GM19463 (cell line): ENCODE measurements around the gene VTI1A.
"Not testable (repeated sequence)": the region's sequence is repeated elsewhere in the genome, so short reads cannot be mapped to it uniquely, and the experiment has no call there.

Experiments used
- ATAC-seq: cut with Tn5 transposase; IDR thresholded peaks from one replicate; pipeline ENCODE4 v1.9.1; 2021; ENCODE audit warnings: mild to moderate bottlenecking, moderate library complexity; ENCODE audit not compliant: unreplicated experiment

The VTI1A gene

DNA sequence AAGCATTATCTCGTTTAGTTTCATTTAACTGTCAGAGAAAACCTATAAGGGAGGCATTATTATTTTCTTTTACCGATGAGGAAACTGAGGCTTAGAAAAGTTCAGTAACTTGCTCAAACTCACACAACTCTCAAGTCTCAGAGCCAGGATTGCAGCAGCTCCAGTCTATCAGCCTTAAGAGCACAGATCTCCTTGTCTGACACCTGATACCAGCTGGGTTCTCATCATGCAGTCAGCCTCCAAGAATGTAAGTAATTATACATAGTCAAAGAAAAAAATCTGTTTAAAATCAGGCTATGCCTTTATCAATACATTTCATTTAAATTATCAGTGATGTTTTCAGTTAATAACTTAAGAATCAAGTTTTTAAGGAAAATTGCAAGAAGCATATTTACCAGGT lies 266.4 kb downstream of the VTI1A start:
- ATAC-seq: no peak

DNA sequence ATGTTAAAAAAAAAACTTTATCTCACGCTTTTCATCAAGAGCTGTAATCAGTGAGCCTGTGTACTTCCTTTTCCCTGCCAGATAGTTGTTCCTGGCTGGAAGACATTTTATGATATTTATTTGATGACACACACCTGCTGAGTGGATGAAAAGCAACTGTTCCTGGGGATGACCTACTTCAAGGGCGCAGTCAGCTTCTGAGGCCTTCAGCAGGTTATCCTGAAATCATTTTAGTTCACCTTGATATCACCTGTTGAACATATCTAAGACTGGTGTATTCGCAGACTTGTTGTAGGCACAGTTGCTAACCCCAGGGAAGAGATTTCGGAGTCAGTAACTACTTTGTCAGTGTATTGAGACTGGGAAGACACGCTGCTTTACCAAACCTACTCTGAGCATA lies 268.6 kb downstream of the VTI1A start:
- no peak for ATAC-seq

DNA sequence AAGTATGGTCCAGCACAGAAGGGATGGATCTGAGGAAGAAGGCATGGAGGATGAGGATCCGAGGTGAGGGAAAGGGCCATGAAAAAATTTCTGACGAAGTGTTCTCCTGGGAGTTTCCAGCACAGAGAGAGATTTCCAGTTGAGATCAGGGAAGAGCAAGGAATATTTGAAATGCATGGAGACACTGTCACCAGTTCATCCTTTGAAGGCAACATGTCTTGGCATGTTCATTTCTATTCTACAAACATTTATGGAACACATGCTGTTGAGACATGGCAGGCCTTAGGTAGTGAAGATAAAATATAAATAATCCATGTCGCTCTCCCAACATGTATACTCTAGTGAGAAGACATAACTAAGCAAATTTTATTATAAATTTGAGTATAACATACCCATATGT lies 269.1 kb downstream of the VTI1A start:
- no peak for ATAC-seq

DNA sequence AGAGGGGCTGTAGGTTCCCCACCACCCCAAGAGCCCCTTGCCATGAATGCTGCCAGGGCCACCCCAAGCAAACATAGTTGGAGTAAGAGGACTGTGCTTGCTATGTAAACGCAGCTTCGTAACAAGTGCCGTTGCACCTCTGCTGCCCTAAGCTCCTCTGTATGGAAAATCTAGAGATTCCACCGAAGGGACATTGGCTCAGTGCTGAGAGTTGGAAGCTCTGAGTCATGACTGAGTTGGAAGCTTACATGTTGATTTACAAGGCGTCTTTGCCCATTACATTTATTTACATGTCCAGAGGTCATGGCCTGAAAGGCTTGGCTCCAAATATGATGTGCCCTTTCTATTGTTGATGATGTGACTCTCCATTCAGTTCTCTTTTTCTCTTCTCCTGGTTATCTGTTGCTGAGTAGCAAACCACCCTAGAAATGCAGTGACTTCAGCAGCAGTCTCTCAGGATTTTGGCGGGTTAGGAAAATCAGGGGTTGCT lies 270.0 kb downstream of the VTI1A start:
- no peak for ATAC-seq

DNA sequence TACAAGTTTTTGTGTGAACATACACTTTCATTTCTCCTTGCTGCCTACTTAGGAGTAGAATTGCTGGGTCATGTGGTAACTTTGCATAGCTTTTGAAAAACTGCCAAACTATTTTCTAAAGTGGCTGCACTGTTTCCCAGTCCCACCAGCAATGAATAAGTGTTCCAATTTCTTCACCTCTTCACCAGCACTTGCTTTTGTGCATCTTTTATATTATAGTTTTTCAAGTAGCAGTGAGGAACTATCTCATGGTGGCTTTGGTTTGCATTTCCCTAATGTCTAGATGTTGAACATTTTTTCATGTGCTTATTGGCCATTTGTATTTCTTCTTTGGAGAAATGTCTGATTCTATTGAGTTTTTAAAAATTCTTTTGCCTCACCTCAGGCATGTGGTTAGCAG lies 273.2 kb downstream of the VTI1A start:
- ATAC-seq: no peak

DNA sequence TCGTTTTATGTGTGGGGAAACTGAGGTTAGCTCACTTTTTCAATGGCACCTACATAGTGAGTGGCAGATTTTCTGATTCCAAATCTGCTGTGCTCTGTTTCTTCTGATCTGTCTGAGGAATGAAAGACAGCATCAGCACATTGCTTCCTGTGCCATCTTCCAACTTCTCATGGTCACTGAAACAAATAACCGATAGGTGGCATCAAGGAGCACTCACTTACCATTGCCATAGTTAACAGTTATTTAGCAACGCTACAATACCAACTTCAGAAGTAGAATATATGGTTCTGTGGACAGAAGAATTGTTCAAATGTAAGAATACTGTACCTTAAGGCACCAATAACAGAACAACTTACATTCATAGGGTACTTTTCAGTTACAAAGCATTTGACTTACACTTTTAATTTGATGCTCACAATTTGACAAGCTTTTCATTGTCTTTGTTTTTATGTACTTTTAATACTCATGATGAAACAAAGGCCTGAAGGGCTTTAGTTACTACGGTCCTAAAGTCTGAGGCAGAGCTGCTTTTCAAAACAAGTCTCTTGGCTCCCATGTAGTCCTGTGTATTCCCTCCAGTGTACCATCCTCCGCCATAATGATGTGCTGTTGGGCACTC lies 274.2 kb downstream of the VTI1A start:
- peak; percentile 60 for ATAC-seq

DNA sequence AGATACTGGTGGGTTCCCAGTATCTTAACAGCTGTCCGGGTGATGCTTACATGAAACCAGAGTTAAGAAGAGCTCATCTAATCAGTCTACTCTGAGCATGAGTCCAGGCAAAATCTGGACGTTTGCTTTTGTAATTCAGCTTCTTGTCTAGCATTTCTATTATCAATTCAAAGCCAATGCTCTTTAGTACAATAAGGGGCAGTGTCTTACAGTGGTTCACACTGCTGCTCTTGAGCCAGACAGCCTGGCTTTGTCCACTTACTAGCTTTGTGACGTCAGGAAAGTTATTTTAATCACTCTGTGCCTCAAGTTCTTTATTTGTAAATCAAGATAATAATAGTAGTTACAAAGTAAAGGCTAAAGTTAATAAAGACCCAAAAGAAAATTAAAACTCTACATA lies 275.7 kb downstream of the VTI1A start:
- no peak for ATAC-seq

DNA sequence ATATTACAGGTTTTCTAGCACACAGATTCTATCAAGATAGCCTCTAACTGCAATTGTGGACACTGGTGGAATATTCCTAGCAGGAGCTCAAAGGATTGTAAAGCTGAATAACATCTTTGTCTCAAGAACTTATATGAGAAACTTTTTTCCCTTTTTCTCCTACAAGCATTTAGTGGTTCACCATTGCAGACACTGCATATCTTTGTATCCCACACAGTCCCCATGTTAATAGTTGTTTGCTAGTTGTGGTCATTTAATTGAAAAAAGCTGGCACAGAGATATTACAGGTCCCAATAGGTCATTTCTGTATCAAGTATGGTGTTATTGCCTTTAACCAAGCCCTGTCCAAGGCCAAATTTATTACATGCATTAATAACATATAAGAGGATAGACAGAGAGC lies 276.9 kb downstream of the VTI1A start:
- ATAC-seq: no peak

DNA sequence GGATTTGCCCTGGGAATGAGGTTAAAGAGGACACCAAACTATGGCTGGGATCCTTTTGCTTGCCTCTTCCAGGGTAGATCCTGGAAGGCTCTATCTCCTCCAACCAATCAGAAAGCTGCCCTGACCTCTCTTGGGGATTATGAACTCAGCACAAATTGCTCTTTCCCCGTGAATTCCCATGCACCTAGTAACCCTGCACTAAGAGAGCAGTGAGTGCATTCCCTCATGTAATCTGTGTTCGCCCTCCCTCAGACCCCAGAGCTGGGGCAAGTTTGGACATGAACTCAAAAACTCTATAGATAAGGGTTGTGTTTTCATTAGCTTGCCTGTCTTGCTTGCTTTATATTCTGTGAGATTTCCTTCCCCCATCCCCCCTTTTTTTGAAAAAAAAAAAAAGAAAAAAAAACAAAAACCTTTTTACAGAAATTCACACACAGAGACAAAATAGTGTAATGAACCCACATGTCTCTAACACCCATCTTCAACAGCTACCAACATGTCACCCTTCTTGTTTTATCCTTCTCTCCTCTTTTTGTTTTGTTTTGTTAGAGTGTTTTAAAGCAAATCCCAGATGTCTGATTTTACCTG lies 277.5 kb downstream of the VTI1A start:
- ATAC-seq: no peak

DNA sequence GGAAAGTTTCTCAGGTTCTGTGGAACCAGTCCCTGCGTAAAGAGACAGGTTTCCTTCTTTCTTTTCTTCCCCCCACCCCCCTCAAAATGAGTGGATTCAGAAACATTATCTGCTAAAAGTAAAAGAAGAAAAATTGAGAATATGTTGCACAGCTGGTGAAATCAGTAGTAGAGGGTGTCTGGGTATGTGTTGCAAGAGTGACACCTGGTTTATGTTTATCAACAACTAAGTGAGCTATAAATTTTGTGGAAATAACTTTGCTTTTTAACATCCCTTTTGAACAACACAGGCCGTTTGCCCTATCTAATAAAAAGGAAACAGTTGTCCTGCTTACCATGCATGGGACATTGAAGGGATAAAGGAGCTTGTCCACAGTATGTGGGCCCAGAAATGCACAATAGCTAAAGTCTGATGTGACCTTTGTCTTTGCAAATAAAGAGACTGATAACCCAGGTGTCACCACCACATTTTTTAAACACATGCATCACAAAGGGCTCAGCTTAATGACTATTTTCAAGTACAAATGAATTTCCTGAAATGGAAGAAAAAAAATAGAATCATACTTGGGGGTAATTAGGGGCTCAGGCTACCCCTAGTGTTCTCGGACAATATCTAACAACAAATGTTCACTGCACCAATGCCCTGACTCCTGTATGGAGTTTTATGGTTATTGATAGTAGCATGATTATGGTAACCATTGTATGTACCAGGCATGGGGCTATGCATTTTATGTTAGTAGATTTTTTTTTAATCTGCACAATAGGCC lies 281.3 kb downstream of the VTI1A start:
- ATAC-seq: no peak

DNA sequence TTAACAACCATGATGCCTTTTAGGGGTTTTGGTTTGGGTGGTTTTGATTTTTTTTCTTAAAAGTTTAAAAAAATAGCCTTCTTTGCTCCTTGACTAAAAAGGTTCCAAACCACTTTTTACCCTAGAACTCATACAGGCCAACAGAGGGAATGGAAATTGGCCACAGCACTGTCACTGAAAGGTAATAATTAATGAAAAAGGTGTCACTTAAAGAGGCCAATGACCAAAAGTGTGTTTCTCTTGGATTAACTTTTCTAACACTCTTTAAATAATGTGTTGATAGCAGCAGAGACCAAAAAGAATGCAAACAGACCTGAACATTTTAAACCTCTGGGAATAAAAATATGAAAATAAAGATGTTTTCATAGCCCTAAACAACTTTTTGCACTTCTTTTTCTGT lies 282.0 kb downstream of the VTI1A start:
- peak; percentile 76 for ATAC-seq

DNA sequence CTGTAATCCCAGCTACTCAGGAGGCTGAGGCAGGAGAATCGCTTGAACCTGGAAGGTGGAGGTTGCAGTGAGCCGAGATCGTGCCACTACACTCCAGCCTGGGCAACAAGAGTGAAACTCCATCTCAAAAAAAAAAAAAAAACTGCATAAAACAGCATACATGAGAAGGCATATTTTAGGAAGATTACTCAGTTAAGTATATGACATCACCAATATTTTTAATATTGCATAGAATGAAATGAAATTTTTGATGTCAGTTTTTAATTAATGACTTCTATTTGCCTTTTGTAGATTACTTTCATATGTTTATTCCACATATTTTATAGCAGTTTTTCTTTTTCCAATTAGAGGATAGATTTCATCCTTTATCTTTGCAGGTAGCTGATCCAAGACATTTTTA lies 284.4 kb downstream of the VTI1A start:
- not testable (repeated sequence) for ATAC-seq

DNA sequence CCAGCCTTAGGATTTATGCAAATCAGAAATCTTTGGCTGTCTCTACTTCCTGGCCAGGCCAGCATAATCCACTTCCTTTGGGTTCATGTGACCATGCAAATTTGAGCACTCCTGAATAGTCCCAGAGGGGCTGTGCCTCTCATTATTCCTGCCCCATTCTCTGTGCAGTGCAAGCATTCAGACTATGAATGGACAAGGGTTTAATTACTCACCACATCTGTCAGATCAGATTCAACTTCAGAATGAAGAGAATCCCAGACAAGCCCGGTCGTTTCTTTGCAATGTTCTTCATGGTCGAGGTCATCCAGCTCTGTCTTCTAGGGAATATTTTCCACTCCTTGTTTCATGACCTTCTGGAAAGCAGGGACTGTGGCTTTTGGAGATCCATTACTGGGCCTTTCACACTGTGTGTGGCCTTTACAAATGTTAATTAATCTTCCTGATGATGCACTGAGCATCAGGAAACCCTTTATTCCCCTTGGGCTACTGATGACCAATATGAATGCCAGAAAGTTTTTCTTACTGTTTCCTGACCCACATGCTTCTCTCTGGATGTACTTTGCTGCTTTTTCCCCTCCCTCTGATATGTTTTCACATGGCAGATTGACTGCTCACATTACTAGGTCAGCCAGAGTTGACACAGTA lies 285.4 kb downstream of the VTI1A start:
- no peak for ATAC-seq

DNA sequence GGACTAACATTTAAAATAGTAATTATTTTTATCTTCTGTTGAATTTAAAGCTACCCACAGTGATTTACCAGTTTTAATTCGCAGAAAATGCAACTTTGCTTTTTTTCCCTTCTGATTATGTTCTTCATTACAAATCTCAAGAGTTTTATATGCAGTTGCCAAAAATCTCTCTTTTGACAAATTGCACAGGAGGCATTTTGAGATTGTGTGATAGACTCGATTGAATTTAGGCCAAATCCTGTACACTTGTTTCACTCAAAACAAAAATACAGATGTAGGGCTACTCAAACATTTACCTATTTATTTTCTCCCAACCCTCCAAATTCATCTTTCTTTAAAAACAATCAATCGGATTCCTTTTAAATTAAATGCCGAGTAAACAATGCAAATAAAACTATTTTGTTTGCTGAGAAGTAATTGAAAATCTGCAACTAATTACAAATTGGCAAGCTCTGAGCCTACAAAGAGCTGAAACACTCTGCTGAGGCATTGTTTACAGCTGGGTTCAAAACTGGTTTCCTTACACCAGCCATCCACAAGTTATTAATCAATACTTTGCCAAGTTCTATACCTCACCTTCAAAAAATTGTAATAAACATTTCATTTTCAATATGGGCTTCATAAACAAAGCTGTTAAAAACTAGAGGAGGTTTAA lies 288.2 kb downstream of the VTI1A start:
- ATAC-seq: no peak

DNA sequence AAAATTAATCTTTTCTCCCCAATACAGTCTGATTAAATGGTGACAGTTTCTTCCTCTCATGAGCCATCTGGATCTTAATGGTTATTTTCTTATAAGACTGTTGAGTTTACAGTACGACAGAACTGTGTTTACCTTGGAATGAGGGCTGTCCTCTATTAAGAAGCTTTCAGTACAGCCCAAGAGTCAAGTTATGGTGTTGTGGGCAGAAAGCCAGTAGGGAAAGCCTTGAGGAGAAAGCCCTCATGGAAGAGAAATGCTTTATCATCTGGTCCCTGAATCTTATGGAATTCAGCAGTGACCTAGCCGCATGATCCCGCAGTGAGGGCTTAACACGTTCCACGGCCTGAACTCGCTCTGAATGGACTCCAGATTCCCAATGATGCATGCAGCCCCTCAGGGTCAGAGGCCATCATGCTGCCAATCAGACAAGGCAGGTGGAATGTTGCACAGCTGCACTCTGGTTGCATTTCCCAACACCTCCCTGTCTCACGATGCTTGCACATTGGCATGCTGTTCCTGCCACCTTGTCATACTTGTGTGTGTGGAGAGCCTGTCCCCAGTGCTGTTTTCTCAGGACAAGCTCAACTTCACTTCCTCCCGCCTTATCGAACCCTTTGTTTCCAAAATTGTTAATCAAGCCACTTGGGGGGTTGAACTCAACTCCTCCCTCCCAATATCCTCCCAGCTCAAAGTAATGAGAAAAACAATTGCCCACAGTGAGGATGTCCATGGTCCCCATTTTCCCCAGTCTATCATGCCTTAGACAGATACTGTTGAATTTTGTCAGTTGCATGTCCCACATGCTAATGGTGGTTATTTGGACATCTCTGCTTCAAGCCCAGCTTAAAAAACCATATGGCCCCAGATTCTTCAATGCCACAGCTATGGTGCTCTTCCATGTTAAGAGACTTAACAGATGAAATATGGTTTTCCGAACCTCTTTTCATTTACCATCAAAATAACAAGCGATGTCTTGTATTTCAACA lies 291.9 kb downstream of the VTI1A start:
- no peak for ATAC-seq

DNA sequence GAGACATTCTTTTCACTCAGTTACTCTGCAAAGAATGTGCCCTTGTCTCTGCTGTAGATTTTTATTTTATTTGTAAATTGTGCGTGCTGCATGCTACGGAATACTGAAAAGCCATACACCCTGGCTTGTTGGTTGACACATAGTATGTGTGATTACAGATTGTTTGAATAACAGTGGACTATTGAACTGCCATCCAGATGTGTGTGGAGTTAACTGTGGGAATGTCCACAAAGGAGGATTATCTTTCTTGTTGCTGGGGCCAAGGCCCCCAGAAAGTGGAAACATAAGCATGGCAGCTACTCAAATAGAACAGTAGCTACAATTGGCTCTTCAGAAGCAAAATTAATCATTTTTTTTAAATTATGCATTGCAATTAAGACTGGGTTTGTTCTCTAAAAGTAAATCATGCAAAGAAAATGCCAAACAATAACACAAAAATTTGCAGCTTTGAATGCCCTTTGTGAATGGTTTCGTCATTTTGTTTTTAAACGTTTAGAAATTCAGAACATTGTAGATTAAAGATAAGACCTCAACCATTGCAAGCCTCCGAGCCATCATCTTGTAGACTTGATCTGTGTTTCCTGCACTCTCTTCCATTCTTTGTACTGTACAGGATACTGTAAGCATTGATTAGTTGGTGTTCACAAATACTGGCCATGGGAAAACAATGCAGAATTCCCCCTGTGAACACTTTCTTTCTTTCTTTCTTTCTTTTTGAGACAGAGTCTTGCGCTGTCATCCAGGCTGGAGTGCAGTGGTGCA lies 292.8 kb downstream of the VTI1A start:
- ATAC-seq: no peak

DNA sequence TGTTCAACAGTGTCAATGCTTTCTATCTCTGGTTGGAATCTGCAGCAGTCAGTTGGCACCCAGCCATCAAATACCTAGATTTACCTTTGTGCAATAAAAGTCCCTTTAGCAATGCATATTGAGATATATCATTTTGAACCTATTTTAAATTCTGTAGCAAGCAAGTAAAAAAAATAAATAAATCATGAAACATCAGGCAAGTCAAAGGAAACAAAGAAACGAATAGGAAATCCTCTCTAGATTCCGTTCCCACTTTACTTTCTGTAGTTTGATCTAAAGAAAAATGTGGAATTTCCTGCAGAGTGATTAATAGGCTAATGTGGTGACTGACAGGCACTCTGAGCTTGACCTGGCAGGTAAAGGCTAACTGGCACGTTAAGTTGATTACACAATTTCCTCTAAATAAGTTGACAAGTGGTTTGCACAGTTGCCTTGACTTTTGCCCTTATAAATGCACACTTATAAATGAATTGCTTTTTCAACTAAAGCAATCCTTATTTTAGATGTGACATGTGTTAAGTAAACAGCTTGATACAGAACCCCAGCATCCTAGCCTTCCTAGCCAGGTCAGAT lies 294.9 kb downstream of the VTI1A start:
- no peak for ATAC-seq

DNA sequence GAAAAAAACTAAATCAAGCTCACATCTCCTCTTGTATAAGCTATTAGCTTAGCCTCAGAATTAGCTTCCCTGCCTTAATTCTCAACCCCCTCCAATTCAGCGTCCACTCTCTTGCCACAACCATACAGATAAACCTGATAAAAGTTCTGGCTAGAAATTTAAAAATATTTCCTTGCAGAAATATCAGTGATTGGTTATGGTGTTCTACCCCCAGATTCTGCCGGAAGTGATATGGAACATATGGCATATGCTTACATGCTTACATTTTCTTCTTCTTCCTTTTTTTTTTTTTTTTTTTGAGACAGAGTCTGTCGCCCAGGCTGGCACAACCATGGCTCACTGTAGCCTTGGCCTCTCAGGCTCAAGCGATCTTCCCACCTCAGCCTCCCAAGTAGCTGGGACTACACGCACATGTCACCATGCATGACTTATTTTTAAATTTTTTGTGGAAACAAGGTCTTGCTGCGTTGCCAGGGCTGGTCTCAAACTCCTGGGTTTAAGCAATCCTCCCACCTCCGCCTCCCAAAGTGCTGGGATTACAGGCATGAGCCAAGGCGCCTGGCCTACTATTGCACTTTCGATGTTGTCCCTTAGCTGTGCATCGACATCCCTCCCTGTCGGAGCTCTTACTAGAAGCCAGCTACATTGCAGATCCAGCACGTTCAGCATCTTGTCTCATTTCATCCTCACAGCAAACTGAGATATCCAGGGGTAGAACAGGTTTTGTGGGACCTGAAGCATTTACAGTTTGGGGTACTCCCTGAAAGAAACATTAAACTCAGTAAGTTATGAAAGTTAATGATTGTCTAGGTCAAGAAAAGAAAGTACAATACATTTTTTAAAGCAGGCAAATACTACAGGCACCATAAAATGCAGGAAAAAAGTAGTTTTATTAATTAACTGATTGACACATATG lies 297.4 kb downstream of the VTI1A start:
- ATAC-seq: no peak
